Fibroblast of mammary gland (primary cell): ENCODE measurements around the gene LGI2.

Source experiments
- DNase-seq: peaks from one replicate; pipeline ENCODE4 v3.0.0-alpha.2; 2010; ENCODE audit warnings: low read depth
- H3K4me3 ChIP-seq: 2 replicates; pipeline ENCODE4 v1.5.1; 2011; ENCODE audit warnings: low read depth, mild to moderate bottlenecking, low read length, moderate library complexity; ENCODE audit not compliant: control insufficient read depth
- TF ChIP-seq, protein P1 (sequence below): conservative IDR thresholded peaks from 2 replicates; pipeline ENCODE4 v1.5.1; 2011; ENCODE audit warnings: low read depth, low read length, inconsistent platforms; ENCODE audit not compliant: control insufficient read depth, insufficient read depth

Gene LGI2

DNA sequence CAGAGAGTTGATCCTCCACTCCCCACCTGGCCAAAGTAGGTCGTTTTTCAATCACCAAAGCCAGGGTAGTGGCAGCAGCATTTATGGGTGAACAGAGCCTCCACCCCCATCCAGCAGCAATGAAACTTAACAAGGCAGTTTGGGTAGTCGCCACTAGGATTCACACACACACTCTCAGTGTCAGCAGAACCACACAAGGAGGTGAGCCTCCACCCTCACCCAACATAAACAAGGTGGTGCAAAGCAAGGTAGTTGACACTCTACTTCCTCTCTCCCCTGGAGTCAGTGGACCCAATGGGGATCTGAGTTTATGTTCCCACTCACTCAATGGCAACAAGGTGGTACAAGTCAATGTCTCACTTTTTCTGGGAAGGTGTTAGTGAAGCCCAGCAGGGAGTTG is 67.5 kb downstream of the LGI2 start:
- TF ChIP-seq, protein P1, sequence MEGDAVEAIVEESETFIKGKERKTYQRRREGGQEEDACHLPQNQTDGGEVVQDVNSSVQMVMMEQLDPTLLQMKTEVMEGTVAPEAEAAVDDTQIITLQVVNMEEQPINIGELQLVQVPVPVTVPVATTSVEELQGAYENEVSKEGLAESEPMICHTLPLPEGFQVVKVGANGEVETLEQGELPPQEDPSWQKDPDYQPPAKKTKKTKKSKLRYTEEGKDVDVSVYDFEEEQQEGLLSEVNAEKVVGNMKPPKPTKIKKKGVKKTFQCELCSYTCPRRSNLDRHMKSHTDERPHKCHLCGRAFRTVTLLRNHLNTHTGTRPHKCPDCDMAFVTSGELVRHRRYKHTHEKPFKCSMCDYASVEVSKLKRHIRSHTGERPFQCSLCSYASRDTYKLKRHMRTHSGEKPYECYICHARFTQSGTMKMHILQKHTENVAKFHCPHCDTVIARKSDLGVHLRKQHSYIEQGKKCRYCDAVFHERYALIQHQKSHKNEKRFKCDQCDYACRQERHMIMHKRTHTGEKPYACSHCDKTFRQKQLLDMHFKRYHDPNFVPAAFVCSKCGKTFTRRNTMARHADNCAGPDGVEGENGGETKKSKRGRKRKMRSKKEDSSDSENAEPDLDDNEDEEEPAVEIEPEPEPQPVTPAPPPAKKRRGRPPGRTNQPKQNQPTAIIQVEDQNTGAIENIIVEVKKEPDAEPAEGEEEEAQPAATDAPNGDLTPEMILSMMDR, result no peak
- DNase-seq, result no peak

GRCh38 chr4:24957886-24958285 is 72.9 kb downstream of the LGI2 start:
- DNase-seq, result no peak
- H3K4me3 ChIP-seq, result no peak overlapping the region
- TF ChIP-seq, protein P1, result no peak

More for the DNA sequence above, 67.5 kb downstream of the LGI2 start:
- H3K4me3 ChIP-seq, result no peak overlapping the region

GRCh38 chr4:24956763-24957162 is 74.0 kb downstream of the LGI2 start:
- TF ChIP-seq, protein P1, result no peak
- H3K4me3 ChIP-seq, result no peak overlapping the region
- no peak for DNase-seq

DNA sequence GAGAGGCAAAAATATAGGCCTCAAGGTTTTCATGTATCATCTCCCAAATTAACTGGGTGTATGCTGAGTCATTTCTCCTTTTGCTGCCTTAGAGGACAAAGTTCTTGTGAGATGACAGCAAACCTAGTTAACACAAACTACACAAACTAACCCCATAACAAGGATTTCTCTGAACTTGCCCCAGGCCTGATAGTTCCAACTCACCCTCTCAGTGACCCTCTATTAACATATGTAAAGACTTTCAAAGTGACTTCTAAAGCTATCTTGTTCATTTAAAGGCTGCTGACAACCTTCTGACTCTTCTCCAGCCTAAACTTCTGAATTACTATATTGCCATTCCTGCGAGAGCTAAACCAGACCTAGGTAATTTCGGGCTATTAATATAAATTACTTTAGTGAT is 74.7 kb downstream of the LGI2 start:
- no peak for DNase-seq
- no peak overlapping the region for H3K4me3 ChIP-seq
- TF ChIP-seq, protein P1, result no peak

- no peak for DNase-seq
- TF ChIP-seq, protein P1, result no peak
- H3K4me3 ChIP-seq, result no peak overlapping the region
Measured at GRCh38 chr4:24952667-24953066, 78.1 kb downstream of the LGI2 start.

GRCh38 chr4:24949970-24950369 is 80.8 kb downstream of the LGI2 start:
- TF ChIP-seq, protein P1, result no peak
- DNase-seq, result no peak
- H3K4me3 ChIP-seq, result no peak overlapping the region
